ENCODE data around the gene ADPRH.

DNA sequence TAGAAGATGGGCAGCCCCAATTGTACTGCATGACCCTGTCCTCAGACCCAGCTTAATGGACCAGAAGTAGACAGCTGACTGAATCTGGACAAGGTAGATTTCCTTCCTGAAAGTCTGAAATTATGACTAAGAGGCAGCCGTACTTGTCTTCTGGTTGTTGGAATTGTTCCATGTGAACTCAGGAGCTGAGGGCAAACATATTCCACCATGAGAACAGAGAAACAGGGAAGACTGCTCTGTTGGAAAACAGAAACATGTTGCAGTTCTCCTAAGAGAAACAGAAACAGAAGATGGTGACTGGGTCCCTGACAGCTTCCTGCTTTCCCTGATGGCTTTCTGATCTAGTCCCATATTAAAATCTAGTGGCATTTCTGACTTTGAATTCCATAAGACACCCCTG lies 57.0 kb downstream of the ADPRH start:
- no peak for TF ChIP-seq CEBPB (IDR thresholded peaks at IDR 0.05; ENCODE audit: low read depth)
- no peak for TF ChIP-seq POLR2AphosphoS5 (IDR thresholded peaks at IDR 0.05; ENCODE audit: low read depth, low read length)
- TF ChIP-seq, protein P1, sequence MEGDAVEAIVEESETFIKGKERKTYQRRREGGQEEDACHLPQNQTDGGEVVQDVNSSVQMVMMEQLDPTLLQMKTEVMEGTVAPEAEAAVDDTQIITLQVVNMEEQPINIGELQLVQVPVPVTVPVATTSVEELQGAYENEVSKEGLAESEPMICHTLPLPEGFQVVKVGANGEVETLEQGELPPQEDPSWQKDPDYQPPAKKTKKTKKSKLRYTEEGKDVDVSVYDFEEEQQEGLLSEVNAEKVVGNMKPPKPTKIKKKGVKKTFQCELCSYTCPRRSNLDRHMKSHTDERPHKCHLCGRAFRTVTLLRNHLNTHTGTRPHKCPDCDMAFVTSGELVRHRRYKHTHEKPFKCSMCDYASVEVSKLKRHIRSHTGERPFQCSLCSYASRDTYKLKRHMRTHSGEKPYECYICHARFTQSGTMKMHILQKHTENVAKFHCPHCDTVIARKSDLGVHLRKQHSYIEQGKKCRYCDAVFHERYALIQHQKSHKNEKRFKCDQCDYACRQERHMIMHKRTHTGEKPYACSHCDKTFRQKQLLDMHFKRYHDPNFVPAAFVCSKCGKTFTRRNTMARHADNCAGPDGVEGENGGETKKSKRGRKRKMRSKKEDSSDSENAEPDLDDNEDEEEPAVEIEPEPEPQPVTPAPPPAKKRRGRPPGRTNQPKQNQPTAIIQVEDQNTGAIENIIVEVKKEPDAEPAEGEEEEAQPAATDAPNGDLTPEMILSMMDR (IDR thresholded peaks at IDR 0.05 in 2 of 3, conservative IDR thresholded peaks at IDR 0.05 in 1 of 3; ENCODE audit: borderline replicate concordance in 1 of 3, insufficient read depth in 1 of 3, low read depth in 2 of 3, low read length in 2 of 3) = no peak
- TF ChIP-seq, protein P2, sequence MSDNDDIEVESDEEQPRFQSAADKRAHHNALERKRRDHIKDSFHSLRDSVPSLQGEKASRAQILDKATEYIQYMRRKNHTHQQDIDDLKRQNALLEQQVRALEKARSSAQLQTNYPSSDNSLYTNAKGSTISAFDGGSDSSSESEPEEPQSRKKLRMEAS (IDR thresholded peaks at IDR 0.05) = no peak

Data from HCT116 (cell line).